HepG2 (cell line): Measurements from ENCODE around the gene ATP6V1F. TPM values are rescaled to one million over a fixed set of nuclear protein-coding genes. Genes with fewer than 3 reads are reported as not detected.
A peak's percentile ranks its signal among the peaks of the same experiment; 100 is the strongest.

Source experiments
- ATRX ChIP-seq: sonication (generic); formaldehyde crosslinking; IDR thresholded peaks from 2 replicates; pipeline ENCODE4 v1.4.0; 2020; ENCODE audit warnings: missing genetic modification reagents, borderline replicate concordance
- JUNB ChIP-seq: sonication (generic); formaldehyde crosslinking; IDR thresholded peaks from 2 replicates; pipeline ENCODE4 v1.8.0; 2022; ENCODE audit warnings: missing genetic modification reagents, mild to moderate bottlenecking, borderline replicate concordance
- ZFAT ChIP-seq: sonication (generic); formaldehyde crosslinking; conservative IDR thresholded peaks from 2 replicates; pipeline ENCODE4 v1.8.1; 2023; ENCODE audit warnings: missing genetic modification reagents, inconsistent platforms
- ZNF230 ChIP-seq: sonication (generic); formaldehyde crosslinking; IDR thresholded peaks from 2 replicates; pipeline ENCODE4 v1.4.0; 2020; ENCODE audit warnings: mild to moderate bottlenecking, missing genetic modification reagents
- ZNF234 ChIP-seq: sonication (generic); formaldehyde crosslinking; conservative IDR thresholded peaks from 2 replicates; pipeline ENCODE4 v1.5.1; 2020; ENCODE audit warnings: mild to moderate bottlenecking, missing genetic modification reagents
- ZNF891 ChIP-seq: sonication (generic); formaldehyde crosslinking; IDR thresholded peaks from 2 replicates; pipeline ENCODE4 v1.5.0; 2020; ENCODE audit warnings: mild to moderate bottlenecking, missing genetic modification reagents
- polyA plus RNA-seq, 8 experiments: library from polyadenylated mRNA; depleted of rRNA in 3 of 8; stranded (reverse) in 7 of 8; unstranded in 1 of 8; fragments of >200 nt; fragmentation: Illumina TruSeq in 4 of 8; extraction: Trizol in 4 of 8; gene quantifications; 2 replicates each; pipeline versions ENCODE4 v1.2.1 to v1.2.3, GENCODE V29; 2011 to 2016; ENCODE audit warnings: low read depth in 4 of 8, missing spikeins in 1 of 8, mixed read lengths in 1 of 8; ENCODE audit not compliant: insufficient read depth in 1 of 8
- total RNA-seq, 5 experiments: library from RNA; depleted of rRNA; stranded (reverse); fragments of >200 nt; fragmentation: Illumina TruSeq; extraction: Trizol; gene quantifications; 2 replicates each; pipeline ENCODE4 v1.2.3, GENCODE V29; 2016; ENCODE audit warnings: low read depth in 1 of 5
- TF ChIP-seq, protein P1 (sequence below): sonication (generic); formaldehyde crosslinking; IDR thresholded peaks from 2 replicates; pipeline ENCODE4 v1.4.0; 2020; ENCODE audit warnings: missing genetic modification reagents, borderline replicate concordance
- TF ChIP-seq, protein P2 (sequence below): IDR thresholded peaks from 2 replicates; pipeline ENCODE4 v1.6.1; 2016; ENCODE audit warnings: missing compliant biosample characterization, missing genetic modification reagents, borderline replicate concordance
- TF ChIP-seq, protein P3 (sequence below): sonication (generic); formaldehyde crosslinking; IDR thresholded peaks from 2 replicates; pipeline ENCODE4 v1.4.0; 2020; ENCODE audit warnings: mild to moderate bottlenecking, missing genetic modification reagents

Gene ATP6V1F
- total and polyA plus RNA-seq, 2 of the 13 experiments (the other 11 are each of a cell fraction or from before 2014, with no cell fraction given) = 87.2 to 132 TPM

DNA sequence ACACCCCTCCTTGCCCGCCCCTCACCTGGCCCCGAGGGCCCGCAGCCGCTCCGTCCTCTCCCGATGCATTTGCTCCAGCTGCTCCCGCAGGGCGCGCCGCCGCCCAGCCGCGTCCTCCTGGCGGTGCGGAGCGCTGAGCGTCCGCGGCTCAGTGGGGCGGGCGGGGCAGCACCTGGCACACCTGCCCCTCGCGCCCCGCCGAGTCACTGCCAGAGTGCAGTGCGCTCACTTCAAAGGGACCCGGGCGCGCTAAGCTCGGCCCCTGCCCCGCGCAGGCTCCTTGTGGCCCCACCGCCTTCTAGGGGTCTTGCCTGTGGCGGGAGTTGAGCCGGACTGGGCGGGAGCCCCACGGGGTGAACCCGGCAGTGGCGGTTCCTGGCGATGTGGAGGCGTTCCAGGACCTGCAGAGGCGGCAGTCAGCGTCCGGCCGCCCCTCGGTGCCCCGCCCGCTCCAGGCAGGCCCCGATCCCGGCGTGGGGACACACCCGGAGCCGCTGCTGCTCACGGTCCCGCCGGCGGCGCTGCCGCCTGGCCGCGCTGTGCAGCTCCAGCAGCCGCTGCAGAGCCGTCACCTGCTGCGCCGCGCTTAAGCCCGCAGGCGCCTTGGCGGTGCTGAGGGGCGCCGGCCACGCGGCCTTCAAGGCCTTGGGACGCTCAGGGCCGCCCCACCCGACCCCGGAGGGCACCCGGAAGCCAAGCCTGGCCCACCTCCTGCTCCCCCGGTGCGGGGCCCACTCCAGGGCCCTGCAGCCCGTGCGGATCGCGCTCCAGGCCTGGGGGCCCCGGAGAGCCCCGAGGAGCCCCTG lies 6.7 kb downstream of the ATP6V1F start (continued):
- TF ChIP-seq, protein P1, sequence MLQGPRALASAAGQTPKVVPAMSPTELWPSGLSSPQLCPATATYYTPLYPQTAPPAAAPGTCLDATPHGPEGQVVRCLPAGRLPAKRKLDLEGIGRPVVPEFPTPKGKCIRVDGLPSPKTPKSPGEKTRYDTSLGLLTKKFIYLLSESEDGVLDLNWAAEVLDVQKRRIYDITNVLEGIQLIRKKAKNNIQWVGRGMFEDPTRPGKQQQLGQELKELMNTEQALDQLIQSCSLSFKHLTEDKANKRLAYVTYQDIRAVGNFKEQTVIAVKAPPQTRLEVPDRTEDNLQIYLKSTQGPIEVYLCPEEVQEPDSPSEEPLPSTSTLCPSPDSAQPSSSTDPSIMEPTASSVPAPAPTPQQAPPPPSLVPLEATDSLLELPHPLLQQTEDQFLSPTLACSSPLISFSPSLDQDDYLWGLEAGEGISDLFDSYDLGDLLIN = no peak
- TF ChIP-seq ATRX (CRISPR knock-in tag) (no peak), ZNF234 (CRISPR knock-in tag) (no peak), JUNB (CRISPR knock-in tag) (no peak), ZNF891 (CRISPR knock-in tag) (0 out of 2 replicates have a peak, but pooled peaks have one; percentile 35), ZNF230 (CRISPR knock-in tag) (peak; percentile 61; the same call in 1 of the 2 replicates), ZFAT (CRISPR knock-in tag) (no peak)
- TF ChIP-seq, protein P2, sequence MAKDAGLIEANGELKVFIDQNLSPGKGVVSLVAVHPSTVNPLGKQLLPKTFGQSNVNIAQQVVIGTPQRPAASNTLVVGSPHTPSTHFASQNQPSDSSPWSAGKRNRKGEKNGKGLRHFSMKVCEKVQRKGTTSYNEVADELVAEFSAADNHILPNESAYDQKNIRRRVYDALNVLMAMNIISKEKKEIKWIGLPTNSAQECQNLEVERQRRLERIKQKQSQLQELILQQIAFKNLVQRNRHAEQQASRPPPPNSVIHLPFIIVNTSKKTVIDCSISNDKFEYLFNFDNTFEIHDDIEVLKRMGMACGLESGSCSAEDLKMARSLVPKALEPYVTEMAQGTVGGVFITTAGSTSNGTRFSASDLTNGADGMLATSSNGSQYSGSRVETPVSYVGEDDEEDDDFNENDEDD (CRISPR knock-in tag) = peak; percentile 32; the same call in 1 of the 2 replicates
- TF ChIP-seq, protein P3, sequence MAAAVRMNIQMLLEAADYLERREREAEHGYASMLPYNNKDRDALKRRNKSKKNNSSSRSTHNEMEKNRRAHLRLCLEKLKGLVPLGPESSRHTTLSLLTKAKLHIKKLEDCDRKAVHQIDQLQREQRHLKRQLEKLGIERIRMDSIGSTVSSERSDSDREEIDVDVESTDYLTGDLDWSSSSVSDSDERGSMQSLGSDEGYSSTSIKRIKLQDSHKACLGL (CRISPR knock-in tag) = peak; percentile 69
